Measurements from ENCODE around the gene CHSY1. TPM values are rescaled to one million over a fixed set of nuclear protein-coding genes. Genes with fewer than 3 reads are reported as not detected.

The CHSY1 gene
- total RNA-seq, 1 donor from 2014 or later, result 20.4 TPM

DNA sequence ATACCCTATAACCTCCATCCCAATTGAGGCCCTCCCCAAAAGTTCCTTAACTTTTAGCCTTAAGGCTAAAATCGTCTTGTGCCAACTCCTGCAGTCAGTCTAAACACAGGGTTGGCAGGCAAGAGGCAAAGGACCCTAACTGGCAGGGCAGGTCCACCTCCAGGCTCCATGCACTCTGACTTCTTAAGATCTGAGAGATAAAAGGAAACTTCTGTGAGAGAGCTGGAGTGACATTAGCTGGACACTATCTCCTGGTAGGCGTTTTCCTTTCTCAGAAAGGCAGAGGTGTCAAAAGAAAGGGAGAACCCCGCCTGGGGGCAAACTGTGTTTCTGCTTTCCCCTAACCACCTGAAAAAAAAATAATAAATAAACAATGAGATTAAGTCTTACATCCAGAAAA, 3.6 kb downstream of the CHSY1 start:
- intact Hi-C loops (cut with micrococcal nuclease), result no loop called here
- peaks cover 4% of the 10 kb centered on the region for H3K36me3 Mint-ChIP-seq (ENCODE audit: low read depth)
- H3K27me3 Mint-ChIP-seq, result no peaks in the 10 kb centered on the region
- no peak for DNase-seq
- no peak overlapping the region for H3K27ac Mint-ChIP-seq
- no peaks in the 10 kb centered on the region for H3K9me3 Mint-ChIP-seq
- no peak for ATAC-seq (ENCODE audit: low read depth)
- ChIA-PET POLR2A (interaction anchor here (0.5 to 0.7 kb wide), 2 partner anchors 251 to 327 kb away, joined by 3 to 5 read pairs; no protein-coding TSS in a partner anchor), CTCF (interaction anchor here (1.2 to 1.4 kb wide), 2 partner anchors 10 to 240 kb away, joined by 3 to 5 read pairs; no protein-coding TSS in a partner anchor)
- no peak for TF ChIP-seq CTCF (IDR thresholded peaks at IDR 0.05)
- no peak overlapping the region for H3K4me3 Mint-ChIP-seq
- H3K4me1 Mint-ChIP-seq, result peaks cover 80% of the 10 kb centered on the region

DNA sequence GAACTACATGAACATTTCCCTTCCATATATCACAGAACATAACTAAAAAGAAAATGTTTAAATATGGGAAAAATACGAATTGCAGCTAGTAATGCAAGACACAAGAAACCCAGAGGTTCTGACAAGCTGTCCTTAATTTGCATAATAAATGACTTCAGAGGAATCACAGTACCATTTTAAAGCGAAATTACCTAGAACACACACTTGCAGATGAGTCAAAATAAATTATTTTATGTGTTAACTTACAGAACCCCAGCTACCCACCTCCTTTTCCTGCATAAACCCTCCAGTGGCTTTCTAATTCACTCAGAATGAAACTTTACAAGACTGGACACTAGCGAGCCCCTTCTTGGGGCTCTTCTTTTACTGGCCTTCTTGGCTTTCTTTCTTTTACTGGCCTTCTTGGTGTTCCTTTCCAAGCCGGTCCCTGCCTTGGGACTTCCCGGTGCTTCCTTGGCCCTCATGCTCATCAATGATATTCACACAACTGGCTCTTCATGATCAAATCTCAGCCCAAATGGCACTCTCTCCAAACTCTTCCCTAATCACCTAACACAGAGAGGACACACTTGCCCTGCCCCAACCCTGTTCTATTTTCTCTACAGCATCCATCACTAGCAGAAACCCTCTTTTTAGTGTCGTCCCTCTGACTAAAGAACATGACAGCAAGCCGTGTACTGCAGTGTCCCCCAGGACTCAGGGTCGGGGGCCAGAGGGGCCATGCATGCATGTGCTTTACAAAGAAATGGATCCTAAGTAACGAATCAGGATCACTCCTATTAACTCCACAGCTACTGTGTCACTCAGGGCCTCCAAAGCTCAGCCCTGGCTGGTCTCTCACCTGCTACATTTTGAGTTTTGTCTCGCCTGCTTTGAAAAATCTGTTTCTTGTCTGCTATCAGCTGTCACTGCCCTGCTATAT, 4.8 kb downstream of the CHSY1 start:
- H3K27me3 Mint-ChIP-seq, result no peaks in the 10 kb centered on the region
- POLR2A ChIA-PET, result no interaction called here
- TF ChIP-seq CTCF (IDR thresholded peaks at IDR 0.05), result no peak
- DNase-seq, result no peak
- ATAC-seq (ENCODE audit: low read depth), result no peak
- peak overlapping the region; percentile 64 for H3K4me3 Mint-ChIP-seq
- peaks cover 81% of the 10 kb centered on the region for H3K4me1 Mint-ChIP-seq
- peak overlapping the region; percentile 73 for H3K27ac Mint-ChIP-seq
- CTCF ChIA-PET, result interaction anchor here (1.2 to 1.4 kb wide), 2 partner anchors 11 to 239 kb away, joined by 3 to 5 read pairs; no protein-coding TSS in a partner anchor
- intact Hi-C loops (cut with micrococcal nuclease), result no loop called here
- H3K36me3 Mint-ChIP-seq (ENCODE audit: low read depth), result peaks cover 2% of the 10 kb centered on the region
- no peaks in the 10 kb centered on the region for H3K9me3 Mint-ChIP-seq

GRCh38 chr15:101246391-101246790, 5.5 kb downstream of the CHSY1 start:
- Mint-ChIP-seq H3K27ac (peak overlapping the region; percentile 73), H3K27me3 (no peaks in the 10 kb centered on the region), H3K36me3 (ENCODE audit: low read depth) (no peaks in the 10 kb centered on the region), H3K4me1 (peaks cover 86% of the 10 kb centered on the region), H3K4me3 (peak overlapping the region; percentile 64), H3K9me3 (no peaks in the 10 kb centered on the region)
- CTCF ChIA-PET, result no interaction called here
- ATAC-seq (ENCODE audit: low read depth) (peak; percentile 5), DNase-seq (no peak)
- intact Hi-C loops (cut with micrococcal nuclease), result no loop called here
- no peak for TF ChIP-seq CTCF (IDR thresholded peaks at IDR 0.05)
- POLR2A ChIA-PET, result no interaction called here

- no peak for ATAC-seq (ENCODE audit: low read depth)
- no peak for DNase-seq
- TF ChIP-seq CTCF (IDR thresholded peaks at IDR 0.05), result no peak
- intact Hi-C loops (cut with micrococcal nuclease), result loop anchor here (2.0 kb wide), 1 partner anchor 34 kb away; no protein-coding TSS in a partner anchor
- ChIA-PET CTCF (interaction anchor here (1.7 to 3.9 kb wide), 2 partner anchors 13 to 120 kb away, joined by 3 to 18 read pairs; no protein-coding TSS in a partner anchor), POLR2A (interaction anchor here (0.6 kb wide), 1 partner anchor 87 kb away, joined by 3 read pairs; no protein-coding TSS in a partner anchor)
- no peaks in the 10 kb centered on the region for H3K36me3 Mint-ChIP-seq (ENCODE audit: low read depth)
- H3K4me3 Mint-ChIP-seq, result no peak overlapping the region
- peaks cover 84% of the 10 kb centered on the region for H3K4me1 Mint-ChIP-seq
- H3K27me3 Mint-ChIP-seq, result no peaks in the 10 kb centered on the region
- no peaks in the 10 kb centered on the region for H3K9me3 Mint-ChIP-seq
- peak overlapping the region; percentile 22 for H3K27ac Mint-ChIP-seq
These were observed 6.8 kb downstream of the CHSY1 start for GRCh38 chr15:101244889-101245668.
